ENCODE measurements around the gene CCDC43.

- TF ChIP-seq CTCF (IDR thresholded peaks at IDR 0.05) (no peak), POLR2A (IDR thresholded peaks at IDR 0.05) (no peak)
These were observed 700 bp downstream of the CCDC43 start for GRCh38 chr17:44688675-44689476.
